Measurements from ENCODE around the gene EDIL3. TPM values are rescaled to one million over a fixed set of nuclear protein-coding genes. Genes with fewer than 3 reads are reported as not detected.

Gene EDIL3
- total and polyA plus RNA-seq, 2 donors (not counting 3 experiments of a cell fraction or from before 2014, with no cell fraction given): 9.1 to 28.8 TPM

DNA sequence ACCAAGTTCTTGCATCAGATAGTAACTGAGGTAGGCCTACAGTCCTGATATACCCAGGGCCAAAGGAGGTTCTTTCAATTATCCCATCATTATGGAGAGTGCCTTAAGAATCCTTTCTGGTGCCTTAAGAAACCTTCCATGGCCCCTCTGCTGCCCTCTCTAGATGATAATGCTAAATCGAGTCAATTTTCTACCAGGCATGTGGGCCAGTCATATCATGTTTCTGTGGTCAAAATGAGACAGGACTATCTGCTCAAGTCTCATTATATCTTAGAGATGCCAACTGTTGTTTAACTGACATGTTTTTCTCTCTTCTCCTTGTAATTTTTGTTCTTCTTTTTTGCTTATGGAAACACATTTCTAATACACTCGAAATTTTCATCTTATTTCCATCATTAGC lies 127.6 kb downstream of the EDIL3 start:
- FAIRE-seq (no peak), DNase-seq (ENCODE audit: low read depth, low spot score) (no peak)
- Histone ChIP-seq H3K27ac (ENCODE audit: insufficient read depth, low read depth, low read length) (no peak overlapping the region), H3K4me3 (replicated peaks in 1 of 3; ENCODE audit: insufficient read depth in 1 of 3, low read depth in 1 of 3, low read length in 3 of 3) (no peak overlapping the region), H4K20me1 (replicated peaks; ENCODE audit: control insufficient read depth, extremely low read depth, insufficient read depth, low read length) (no peaks in the 10 kb centered on the region), H3K79me2 (ENCODE audit: control insufficient read depth, insufficient read depth, low read length) (no peaks in the 10 kb centered on the region), H3K9ac (replicated peaks; ENCODE audit: extremely low read depth, insufficient read depth, low read length) (no peak overlapping the region), H3K36me3 (ENCODE audit: control insufficient read depth in 2 of 2, extremely low read depth in 1 of 2, insufficient read depth in 2 of 2, low read length in 2 of 2) (no peaks in the 10 kb centered on the region), H3K27me3 (ENCODE audit: control insufficient read depth in 2 of 2, insufficient read depth in 2 of 2, low read length in 2 of 2) (no peaks in the 10 kb centered on the region), H3K4me2 (ENCODE audit: insufficient read depth, low read length) (no peak overlapping the region), H3K9me3 (replicated peaks; ENCODE audit: control insufficient read depth, insufficient read depth, low read length) (no peaks in the 10 kb centered on the region), H3K4me1 (ENCODE audit: control insufficient read depth, extremely low read depth, insufficient read depth, low read length) (no peaks in the 10 kb centered on the region), H2AFZ (ENCODE audit: low read depth, low read length) (no peak overlapping the region), H3K9me1 (replicated peaks; ENCODE audit: control insufficient read depth, extremely low read depth, insufficient read depth, low read length) (no peaks in the 10 kb centered on the region)
- CTCF ChIA-PET: no interaction called here
- POLR2A ChIA-PET: interaction anchor here (0.5 kb wide), 1 partner anchor 432 kb away, joined by 5 read pairs; no protein-coding TSS in a partner anchor
- no TSS peak for BruUV-seq (replicated peaks)
- TF ChIP-seq, protein P1, sequence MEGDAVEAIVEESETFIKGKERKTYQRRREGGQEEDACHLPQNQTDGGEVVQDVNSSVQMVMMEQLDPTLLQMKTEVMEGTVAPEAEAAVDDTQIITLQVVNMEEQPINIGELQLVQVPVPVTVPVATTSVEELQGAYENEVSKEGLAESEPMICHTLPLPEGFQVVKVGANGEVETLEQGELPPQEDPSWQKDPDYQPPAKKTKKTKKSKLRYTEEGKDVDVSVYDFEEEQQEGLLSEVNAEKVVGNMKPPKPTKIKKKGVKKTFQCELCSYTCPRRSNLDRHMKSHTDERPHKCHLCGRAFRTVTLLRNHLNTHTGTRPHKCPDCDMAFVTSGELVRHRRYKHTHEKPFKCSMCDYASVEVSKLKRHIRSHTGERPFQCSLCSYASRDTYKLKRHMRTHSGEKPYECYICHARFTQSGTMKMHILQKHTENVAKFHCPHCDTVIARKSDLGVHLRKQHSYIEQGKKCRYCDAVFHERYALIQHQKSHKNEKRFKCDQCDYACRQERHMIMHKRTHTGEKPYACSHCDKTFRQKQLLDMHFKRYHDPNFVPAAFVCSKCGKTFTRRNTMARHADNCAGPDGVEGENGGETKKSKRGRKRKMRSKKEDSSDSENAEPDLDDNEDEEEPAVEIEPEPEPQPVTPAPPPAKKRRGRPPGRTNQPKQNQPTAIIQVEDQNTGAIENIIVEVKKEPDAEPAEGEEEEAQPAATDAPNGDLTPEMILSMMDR (IDR thresholded peaks at IDR 0.05; ENCODE audit: extremely low read depth in 1 of 2, insufficient read depth in 1 of 2, low read depth in 1 of 2, low read length in 2 of 2): no peak
- intact Hi-C loops (cut with micrococcal nuclease): no loop called here
- dilution Hi-C loops (cut with MboI; ENCODE audit: extremely low pct_ligation_motif_present, low sequenced_read_pairs): no loop called here

GRCh38 chr5:84255315-84255714 lies 129.4 kb downstream of the EDIL3 start:
- dilution Hi-C loops (cut with MboI; ENCODE audit: extremely low pct_ligation_motif_present, low sequenced_read_pairs): no loop called here
- no peak overlapping the region for H3K4me2 ChIP-seq (ENCODE audit: insufficient read depth, low read length)
- POLR2A ChIA-PET: no interaction called here
- no peak overlapping the region for H2AFZ ChIP-seq (ENCODE audit: low read depth, low read length)
- H3K4me1 ChIP-seq (ENCODE audit: control insufficient read depth, extremely low read depth, insufficient read depth, low read length): no peaks in the 10 kb centered on the region
- no TSS peak for BruUV-seq (replicated peaks)
- no peak overlapping the region for H3K27ac ChIP-seq (ENCODE audit: insufficient read depth, low read depth, low read length)
- no peaks in the 10 kb centered on the region for H3K79me2 ChIP-seq (ENCODE audit: control insufficient read depth, insufficient read depth, low read length)
- H3K9me3 ChIP-seq (replicated peaks; ENCODE audit: control insufficient read depth, insufficient read depth, low read length): no peaks in the 10 kb centered on the region
- CTCF ChIA-PET: interaction anchor here (1.0 to 3.5 kb wide), 10 partner anchors 9 to 538 kb away, joined by 3 to 41 read pairs (median 4); no protein-coding TSS in a partner anchor
- no peaks in the 10 kb centered on the region for H3K36me3 ChIP-seq (ENCODE audit: control insufficient read depth in 2 of 2, extremely low read depth in 1 of 2, insufficient read depth in 2 of 2, low read length in 2 of 2)
- H3K9me1 ChIP-seq (replicated peaks; ENCODE audit: control insufficient read depth, extremely low read depth, insufficient read depth, low read length): no peaks in the 10 kb centered on the region
- FAIRE-seq (peak; percentile 63), DNase-seq (ENCODE audit: low read depth, low spot score) (peak; percentile 31)
- no peak overlapping the region for H3K4me3 ChIP-seq (replicated peaks in 1 of 3; ENCODE audit: insufficient read depth in 1 of 3, low read depth in 1 of 3, low read length in 3 of 3)
- intact Hi-C loops (cut with micrococcal nuclease): loop anchor here (1.0 kb wide), 3 partner anchors 328 to 537 kb away; no protein-coding TSS in a partner anchor
- H3K27me3 ChIP-seq (ENCODE audit: control insufficient read depth in 2 of 2, insufficient read depth in 2 of 2, low read length in 2 of 2): no peaks in the 10 kb centered on the region
- no peaks in the 10 kb centered on the region for H4K20me1 ChIP-seq (replicated peaks; ENCODE audit: control insufficient read depth, extremely low read depth, insufficient read depth, low read length)
- H3K9ac ChIP-seq (replicated peaks; ENCODE audit: extremely low read depth, insufficient read depth, low read length): no peak overlapping the region
- no peak for TF ChIP-seq POLR2AphosphoS5 (IDR thresholded peaks at IDR 0.05; ENCODE audit: insufficient read depth, low read depth, low read length)
- TF ChIP-seq, protein P1 (IDR thresholded peaks at IDR 0.05; ENCODE audit: extremely low read depth in 1 of 2, insufficient read depth in 1 of 2, low read depth in 1 of 2, low read length in 2 of 2): peak in 1 of 2 donors; percentile 17
